Activated CD4-positive, alpha-beta T cell treated with anti-CD3 and anti-CD28 coated beads, Interleukin-2, amount 50 U/mL, for 24 hours (primary cell): ENCODE results near the gene ABHD16A.

Experiments used
- DNase-seq, 2 donors: peaks; one replicate each; pipeline ENCODE4 v3.0.0-alpha.2; 2020; ENCODE audit warnings: low read depth in 1 of 2, low spot score in 1 of 2

Gene ABHD16A

GRCh38 chr6:31690231-31691077 is 12.7 kb downstream of the ABHD16A start:
- no peak for DNase-seq

GRCh38 chr6:31689249-31690110 is 13.6 kb downstream of the ABHD16A start:
- no peak for DNase-seq

GRCh38 chr6:31687860-31688693 is 15.0 kb downstream of the ABHD16A start:
- no peak for DNase-seq

DNA sequence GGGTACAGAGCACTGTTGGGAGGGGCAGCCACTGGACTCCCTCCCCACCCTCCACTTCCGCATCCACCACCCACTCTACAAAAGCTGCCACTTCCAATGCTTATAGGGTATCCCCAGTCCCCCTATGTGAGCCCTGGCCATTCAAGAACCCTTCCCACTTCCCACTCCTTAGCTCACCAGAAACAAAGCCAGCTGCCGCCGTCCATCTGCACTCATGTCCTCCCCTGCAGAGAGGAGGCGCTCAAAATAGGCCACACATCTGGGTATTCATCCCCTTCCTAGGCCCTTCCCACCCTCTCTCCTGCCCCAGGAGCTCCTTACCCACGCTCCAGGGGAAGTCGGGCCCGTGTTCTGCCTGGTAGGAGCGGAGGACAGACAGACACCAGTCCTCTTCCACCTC is 15.8 kb downstream of the ABHD16A start:
- DNase-seq: no peak

DNA sequence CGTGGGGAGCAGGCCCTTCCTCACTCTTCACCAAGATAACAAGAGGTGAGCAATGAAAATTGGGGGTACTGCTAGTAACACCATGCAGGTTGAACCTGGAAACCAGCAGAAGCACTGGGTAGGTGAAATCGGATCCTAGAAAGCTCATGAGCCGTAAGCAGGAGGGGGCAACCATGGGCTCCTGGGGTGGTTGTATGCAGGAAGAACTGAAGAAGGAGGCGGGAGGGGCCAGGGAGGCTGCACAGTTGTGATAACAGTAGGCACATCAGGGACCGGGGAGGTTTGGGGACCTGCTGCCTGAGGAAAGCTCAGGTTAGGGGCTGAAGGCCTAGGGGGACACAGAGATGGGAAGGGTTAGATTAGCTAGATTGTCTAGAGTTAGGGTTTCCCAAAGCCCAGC is 16.6 kb downstream of the ABHD16A start:
- DNase-seq: no peak

DNA sequence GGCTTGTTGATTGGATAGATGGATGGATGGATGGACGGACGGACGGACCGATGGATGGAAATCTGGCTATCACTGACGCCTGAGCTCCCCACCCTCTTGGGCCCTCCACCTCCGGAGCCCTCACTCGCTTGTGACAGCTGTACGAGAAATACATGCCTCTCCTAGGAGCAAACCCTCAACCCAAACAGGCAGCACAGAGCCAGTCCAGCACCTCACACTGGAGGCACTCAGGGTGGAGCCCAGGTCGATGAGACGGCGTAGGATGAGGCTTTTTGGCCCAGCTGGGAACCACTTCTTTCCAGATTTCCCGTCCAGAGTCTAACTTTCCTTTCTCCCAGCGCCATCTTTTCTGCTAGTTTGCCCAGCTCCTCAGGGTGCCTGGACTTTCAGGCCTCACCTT is 19.5 kb downstream of the ABHD16A start:
- DNase-seq: no peak

GRCh38 chr6:31681135-31681671 is 21.9 kb downstream of the ABHD16A start:
- DNase-seq: no peak

GRCh38 chr6:31680226-31681134 is 22.6 kb downstream of the ABHD16A start, which contains the start of gene LY6G5C:
Gene LY6G5C (minus strand): TSS chr6:31681067. CDS start chr6:31680373, 694 bp downstream.
- DNase-seq: peak in 1 of 2 donors; percentile 61

GRCh38 chr6:31677955-31678354 is 25.2 kb downstream of the ABHD16A start:
- no peak for DNase-seq

- no peak for DNase-seq
Observed at GRCh38 chr6:31676904-31677303, 26.2 kb downstream of the ABHD16A start.

- DNase-seq: no peak
Observed at GRCh38 chr6:31676322-31676903, 26.7 kb downstream of the ABHD16A start.

GRCh38 chr6:31669676-31670075 is 33.4 kb downstream of the ABHD16A start, which contains the start of gene LY6G5B:
Gene LY6G5B (plus strand): TSS chr6:31669976. CDS start chr6:31670951, 975 bp downstream.
- no peak for DNase-seq

DNA sequence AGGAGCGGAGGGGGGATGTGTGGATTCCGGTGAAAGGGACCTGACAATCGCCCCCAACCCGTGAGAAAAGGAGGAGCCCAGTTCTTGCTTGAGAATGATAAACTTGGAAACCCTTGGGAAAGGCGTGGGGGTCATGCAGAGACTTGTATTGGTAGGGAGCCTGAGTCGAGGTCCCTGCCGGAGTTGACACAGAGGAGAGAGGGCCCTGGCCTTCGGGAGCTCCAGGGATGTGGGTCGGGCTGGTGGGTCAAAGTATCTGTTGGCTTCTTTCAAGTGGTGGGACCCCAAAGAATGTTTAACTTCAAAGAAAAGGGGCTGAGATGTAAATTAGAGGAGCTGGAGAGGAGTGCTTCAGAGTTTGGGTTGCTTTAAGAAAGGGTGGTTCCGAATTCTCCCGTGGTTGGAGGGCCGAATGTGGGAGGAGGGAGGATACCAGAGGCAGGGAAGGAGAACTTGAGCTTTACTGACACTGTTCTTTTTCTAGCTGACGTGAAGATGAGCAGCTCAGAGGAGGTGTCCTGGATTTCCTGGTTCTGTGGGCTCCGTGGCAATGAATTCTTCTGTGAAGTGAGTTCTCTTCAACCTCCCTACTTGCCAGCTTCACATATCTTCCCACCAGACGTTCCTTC is 36.7 kb downstream of the ABHD16A start:
- DNase-seq: no peak

DNA sequence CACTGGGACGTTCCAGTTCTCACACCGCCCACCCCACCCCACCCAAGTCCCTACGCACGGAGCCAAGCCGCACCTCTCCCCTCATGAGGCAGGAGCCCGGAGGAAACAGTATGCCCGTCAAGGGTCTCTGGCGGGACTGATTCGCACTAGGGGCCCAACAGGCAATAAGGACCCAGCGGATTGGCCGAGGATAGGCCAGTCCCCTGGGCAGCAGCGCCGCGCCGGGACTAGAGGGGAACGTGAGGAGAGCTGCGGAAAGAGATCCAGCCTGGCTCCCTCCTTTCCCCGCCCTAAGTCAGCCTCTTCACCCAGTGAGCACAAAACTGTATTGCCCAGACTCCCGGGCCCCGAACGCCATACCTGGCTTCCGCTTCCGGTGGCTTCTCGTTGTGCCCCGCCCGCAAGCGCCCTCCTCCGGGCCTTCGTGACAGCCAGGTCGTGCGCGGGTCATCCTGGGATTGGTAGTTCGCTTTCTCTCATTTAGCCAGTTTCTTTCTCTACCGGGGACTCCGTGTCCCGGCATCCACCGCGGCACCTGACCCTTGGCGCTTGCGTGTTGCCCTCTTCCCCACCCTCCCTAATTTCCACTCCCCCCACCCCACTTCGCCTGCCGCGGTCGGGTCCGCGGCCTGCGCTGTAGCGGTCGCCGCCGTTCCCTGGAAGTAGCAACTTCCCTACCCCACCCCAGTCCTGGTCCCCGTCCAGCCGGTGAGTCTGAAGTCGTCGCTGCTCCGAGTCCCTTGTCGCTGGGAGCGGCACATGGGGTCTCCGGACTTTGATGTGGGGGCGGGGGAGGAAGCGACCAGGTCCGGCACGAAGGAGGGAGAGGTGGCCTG is 37.4 kb downstream of the ABHD16A start, which contains the start of gene CSNK2B:
CSNK2B (plus strand) TSS at position 580 of the 836 bp plus-strand sequence. CDS start 752 bp downstream, outside the sequence.
- DNase-seq: peak; percentile 95 to 96

GRCh38 chr6:31664790-31665500 is 38.2 kb downstream of the ABHD16A start, which contains the start of gene GPANK1:
Gene GPANK1 (minus strand): TSS chr6:31664997. CDS start chr6:31664478, 519 bp downstream.
- DNase-seq: peak; percentile 69 to 90

DNA sequence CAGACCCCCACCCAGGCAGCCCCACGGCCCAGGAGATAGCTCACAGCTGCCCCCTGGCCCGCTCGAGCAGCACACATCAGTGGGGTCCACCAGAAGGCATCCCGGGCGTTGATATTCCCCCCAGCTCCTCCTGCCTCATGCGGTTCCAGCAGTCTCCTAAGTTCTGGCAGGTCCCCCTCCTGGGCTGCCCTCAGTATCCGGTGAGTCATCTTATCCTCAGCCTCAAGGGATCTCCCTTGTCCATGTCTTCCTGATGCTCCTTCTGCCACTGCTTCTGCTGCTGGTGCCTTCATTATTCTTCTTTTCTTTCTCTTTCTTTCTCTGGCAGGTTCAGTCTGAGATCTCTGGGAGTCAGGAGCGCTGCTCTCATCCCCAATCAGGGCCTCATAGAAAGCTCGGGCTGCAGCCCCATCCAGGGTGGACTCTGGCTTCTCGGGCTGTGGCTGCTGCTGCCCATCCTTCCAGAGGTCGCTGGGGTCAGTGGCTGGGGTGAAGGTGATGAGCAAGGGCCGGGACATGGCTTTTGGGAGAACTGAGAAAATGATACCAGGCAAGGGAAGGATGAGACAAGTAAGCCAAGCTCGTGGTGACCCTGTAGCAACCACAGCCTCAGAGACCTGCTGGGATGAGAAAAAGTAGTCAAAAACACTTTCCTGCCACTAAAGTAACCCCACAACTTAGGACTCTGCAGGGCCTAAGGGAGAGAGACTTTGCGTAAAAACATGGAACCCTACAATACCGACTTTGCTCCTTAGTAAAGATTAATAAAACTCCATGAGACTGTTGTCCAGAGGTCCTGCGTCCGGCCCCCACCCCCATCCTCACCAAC is 38.9 kb downstream of the ABHD16A start:
- no peak for DNase-seq
